RPMI7951 (cell line): ENCODE measurements around the gene TXNDC15. TPM values are rescaled to one million over a fixed set of nuclear protein-coding genes. Genes with fewer than 3 reads are reported as not detected.
A peak's percentile ranks its signal among the peaks of the same experiment; 100 is the strongest.
"Not testable (repeated sequence)": the region's sequence is repeated elsewhere in the genome, so short reads cannot be mapped to it uniquely, and the experiment has no call there.

Experiments used
- DNase-seq: peaks from one replicate; pipeline ENCODE4 v3.0.0-alpha.2; 2012; ENCODE audit warnings: low read depth
- total RNA-seq: library from RNA; depleted of rRNA; stranded (reverse); fragments of >200 nt; shearing (Covaris generic); gene quantifications from 2 replicates; pipeline ENCODE4 v1.2.3, GENCODE V29; 2014; rRNA removed

The TXNDC15 gene, protein sequence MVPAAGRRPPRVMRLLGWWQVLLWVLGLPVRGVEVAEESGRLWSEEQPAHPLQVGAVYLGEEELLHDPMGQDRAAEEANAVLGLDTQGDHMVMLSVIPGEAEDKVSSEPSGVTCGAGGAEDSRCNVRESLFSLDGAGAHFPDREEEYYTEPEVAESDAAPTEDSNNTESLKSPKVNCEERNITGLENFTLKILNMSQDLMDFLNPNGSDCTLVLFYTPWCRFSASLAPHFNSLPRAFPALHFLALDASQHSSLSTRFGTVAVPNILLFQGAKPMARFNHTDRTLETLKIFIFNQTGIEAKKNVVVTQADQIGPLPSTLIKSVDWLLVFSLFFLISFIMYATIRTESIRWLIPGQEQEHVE
- total RNA-seq, result 83.4 and 104 TPM in 2 replicates

DNA sequence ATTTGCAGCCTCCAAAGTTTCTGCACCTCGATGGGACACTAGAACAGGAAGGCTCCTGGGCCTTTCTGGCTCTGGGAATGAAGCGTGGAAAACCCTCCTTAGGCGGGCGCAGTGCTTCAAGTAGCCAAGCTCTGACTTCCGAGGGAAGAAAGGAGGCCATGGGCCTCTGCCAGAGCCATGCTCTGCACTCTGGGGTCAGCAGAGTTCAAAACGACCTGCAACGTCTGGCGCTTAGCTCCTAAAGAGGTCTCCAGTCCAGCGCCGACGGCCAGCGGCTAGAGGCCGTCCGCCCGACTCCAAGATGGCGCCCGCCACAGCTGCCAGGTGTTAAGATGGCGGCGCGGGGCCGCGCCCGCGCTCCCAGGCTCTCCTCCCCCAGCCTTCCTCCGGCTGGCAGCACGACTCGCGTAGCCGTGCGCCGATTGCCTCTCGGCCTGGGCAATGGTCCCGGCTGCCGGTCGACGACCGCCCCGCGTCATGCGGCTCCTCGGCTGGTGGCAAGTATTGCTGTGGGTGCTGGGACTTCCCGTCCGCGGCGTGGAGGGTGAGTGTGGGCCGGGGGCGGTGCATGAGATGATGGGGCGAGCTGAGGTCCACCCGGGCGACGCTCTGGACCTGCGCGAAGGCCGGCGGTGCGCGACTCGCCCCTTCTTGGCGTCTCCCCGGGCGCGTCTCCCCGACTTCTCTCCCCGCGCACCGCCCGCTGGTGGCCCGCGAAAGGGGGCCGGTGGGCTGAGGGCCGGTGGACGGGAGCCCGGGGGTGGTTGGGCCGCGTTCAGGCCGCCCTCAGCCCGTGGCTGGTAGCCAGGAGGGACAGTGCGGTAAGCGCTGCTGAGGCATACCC lies at the start of gene TXNDC15:
TSS of gene TXNDC15 (plus strand) at position 385 of the 844 bp plus-strand sequence. CDS start at position 442, 57 bp downstream.
- DNase-seq, result peak; percentile 78

DNA sequence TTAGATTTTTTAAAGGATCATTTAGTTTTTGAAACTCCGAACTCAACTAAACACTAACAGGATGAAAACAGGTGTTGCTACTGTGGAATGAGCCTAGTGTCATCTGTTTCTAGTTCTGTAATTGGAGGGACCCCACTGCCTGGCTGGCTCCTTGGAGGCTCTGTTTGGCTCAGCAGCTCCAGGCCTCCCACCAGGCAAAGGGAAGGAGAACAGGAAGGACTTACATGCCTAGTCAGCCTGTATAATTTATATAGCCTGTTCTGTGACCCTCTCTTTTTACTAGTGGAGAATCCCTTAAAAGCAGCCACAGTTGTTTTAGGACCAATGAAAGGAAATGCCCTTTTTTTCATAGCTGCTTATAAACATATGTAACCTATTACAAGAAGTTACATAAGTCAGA lies 49.5 kb upstream of the TXNDC15 start:
- DNase-seq, result no peak

- DNase-seq, result no peak
Observed at GRCh38 chr5:134825212-134825611, 49.0 kb upstream of the TXNDC15 start.

- DNase-seq, result no peak
Observed at GRCh38 chr5:134833340-134834032, 40.7 kb upstream of the TXNDC15 start.

- DNase-seq, result no peak
Observed at GRCh38 chr5:134835623-134836022, 38.5 kb upstream of the TXNDC15 start.

DNA sequence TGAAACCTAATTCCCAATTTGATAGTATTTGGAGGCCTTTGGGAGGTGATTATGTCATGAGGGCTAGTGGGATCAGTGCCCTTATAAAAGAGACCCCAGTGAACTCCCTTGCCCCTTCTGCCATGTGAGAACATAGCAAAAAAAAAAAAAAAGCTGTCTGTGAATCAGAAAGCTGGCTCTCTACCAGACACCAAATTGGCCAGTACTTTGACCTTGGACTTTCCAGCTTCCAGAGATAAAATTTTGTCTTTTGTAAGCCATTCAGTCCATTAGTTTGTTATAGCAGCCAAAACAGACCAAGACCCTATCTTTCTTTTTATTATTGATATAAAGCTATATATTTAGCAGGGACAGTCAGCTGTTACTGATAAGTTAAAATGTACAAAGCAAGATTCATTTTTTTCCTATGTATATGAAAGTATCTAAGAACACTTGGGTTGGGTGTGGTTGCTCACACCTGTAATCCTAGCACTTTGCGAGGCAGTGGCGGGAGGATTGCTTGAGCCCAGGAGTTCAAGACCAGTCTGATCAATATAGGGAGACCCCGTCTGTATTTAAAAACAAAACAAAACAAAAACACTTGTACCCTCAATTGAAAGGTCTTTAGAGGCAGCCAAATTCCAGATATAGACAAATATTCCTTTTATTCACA lies 36.5 kb upstream of the TXNDC15 start:
- DNase-seq, result no peak

DNA sequence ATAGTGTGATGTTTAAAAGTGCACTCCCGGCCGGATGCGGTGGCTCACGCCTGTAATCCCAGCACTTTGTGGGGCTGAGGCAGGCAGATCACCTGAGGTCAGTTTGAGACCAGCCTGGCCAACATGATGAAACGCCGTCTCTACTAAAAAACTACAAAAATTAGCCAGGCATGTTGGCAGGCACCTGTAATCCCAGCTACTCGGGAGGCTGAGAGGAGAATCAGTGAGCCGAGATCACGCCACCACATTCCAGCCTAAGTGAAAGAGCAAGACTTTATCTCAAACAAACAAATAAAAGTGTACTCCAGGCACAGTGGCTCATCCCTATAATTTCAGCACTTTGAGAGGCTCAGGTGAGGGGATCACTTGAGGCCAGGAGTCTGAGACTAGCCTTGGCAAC lies 35.8 kb upstream of the TXNDC15 start:
- not testable (repeated sequence) for DNase-seq

- DNase-seq, result peak; percentile 30
Observed at GRCh38 chr5:134840811-134841210, 33.4 kb upstream of the TXNDC15 start.

DNA sequence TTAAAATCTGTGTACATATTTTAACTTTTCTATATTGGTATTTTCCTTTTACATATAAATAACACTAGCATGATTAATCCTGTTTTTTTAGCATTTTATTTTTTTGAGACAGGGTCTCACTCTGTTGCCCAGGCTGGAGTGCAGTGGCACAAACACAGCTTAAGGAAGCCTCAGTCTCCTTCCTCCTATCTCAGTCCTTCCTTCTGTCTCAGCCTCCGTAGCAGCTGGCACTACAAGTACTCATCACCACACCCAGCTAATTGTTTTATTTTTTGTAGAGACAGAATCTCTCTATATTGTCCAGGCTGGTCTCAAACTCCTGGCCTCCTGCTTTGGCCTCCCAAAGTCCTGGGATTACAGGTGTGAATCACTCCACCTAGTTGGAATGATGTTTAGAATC lies 29.9 kb upstream of the TXNDC15 start:
- no peak for DNase-seq

GRCh38 chr5:134845335-134845851 lies 28.8 kb upstream of the TXNDC15 start:
- no peak for DNase-seq

DNA sequence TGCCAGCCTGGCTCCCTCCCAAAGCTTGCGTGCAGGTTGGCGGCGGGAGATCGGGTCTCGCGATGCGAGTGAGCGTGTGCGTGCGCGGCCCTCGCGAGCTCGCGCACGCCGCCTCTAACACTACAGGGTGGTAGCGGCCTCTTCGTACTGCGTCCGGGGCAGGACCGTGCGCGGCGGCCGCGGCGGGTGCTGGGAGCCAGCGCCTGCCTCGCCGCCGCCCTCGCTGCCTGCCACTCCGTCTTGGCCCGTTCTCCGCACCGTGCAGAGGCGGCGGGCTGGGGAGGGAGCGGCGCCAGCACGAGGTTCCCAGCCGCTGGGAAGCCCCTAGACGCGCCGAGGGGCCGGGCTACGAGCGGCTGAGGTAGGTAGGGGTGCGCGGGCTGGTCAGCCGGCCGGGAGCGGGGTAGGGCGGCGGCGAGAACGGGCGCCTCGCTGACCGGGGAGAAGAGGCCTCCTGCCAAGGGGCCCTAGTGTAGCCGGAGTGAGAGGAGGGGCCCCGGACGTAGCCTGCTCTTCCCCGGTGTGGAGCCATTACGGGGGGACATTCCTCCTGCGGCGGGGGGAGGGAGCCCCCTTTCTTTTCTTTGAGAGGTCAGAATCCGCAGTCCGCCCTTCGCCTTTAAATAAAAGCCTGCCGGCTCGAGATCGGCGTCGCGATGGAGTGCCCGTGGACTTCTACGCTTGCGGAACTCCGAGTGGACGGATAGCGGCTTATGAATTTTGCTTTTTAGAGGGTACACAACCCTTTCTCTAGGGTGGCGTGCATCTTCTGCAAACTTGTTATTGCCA lies 28.1 kb upstream of the TXNDC15 start, which contains the start of gene C5orf24:
TSS of gene C5orf24 (plus strand) at position 117 of the 789 bp plus-strand sequence. CDS start 8,933 bp downstream, outside the sequence.
- DNase-seq, result peak; percentile 93

DNA sequence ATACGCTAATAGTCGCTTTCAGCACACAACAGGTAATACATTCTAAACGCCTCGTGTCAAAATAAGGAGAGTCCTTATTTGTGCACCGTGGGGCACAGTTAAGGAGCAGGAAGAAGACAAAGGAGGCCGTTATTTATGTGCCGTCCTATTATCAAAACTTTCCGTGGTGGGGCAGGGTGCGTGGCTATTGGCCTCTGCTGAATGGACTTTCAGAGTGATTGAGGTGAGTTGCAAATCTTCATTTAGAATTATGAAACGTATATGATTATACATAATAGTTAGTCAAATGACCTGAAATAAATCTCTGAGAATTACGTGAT lies 27.6 kb upstream of the TXNDC15 start:
- DNase-seq, result peak; percentile 21

- DNase-seq, result not testable (repeated sequence)
Observed at GRCh38 chr5:134849434-134849933, 24.7 kb upstream of the TXNDC15 start.

GRCh38 chr5:134851307-134851923 lies 22.8 kb upstream of the TXNDC15 start:
- peak; percentile 51 for DNase-seq

DNA sequence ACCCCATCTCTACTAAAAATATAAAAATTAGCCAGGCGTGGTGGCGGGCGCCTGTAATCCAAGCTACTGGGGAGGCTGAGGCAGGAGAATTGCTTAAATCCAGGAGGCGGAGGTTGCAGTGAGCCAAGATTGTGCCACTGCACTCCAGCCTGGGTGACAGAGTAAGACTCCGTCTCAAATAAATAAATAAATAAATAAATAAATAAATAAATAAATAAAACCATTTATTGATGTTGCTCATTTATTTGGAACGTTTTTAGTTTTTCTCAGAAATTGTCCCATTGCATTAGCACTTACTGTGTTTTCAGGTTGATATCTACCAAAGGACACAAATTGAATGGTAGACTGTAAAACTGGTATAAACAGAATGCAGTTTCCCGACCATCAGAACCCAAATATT lies 17.7 kb upstream of the TXNDC15 start:
- not testable (repeated sequence) for DNase-seq

DNA sequence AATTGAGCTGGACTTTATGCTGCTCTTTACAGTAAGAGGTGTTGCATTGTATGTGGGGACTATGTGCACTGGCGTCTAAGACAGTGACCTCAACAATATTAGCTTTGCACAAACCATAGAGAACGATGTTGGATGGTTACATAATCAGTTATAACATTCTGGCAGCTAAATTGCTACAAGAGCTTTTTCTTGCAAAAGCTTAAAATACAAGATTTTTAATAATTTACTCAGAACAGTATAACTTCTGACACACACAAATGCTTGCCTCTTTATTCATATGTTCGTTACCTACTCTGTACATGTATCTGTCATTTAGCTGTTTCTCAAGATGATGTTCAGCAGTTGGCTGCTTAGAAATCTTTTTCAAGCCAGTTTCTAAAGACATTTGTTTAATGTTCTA lies 16.8 kb upstream of the TXNDC15 start:
- DNase-seq, result no peak

- DNase-seq, result no peak
Observed at GRCh38 chr5:134864707-134865106, 9.5 kb upstream of the TXNDC15 start.

GRCh38 chr5:134873494-134873893 lies 677 bp upstream of the TXNDC15 start:
- peak; percentile 22 for DNase-seq

GRCh38 chr5:134874831-134875655 lies 872 bp downstream of the TXNDC15 start:
- DNase-seq, result peak; percentile 86
